HG03066 (cell line): ENCODE data around the gene SCART1.
"Not testable (repeated sequence)": the region's sequence is repeated elsewhere in the genome, so short reads cannot be mapped to it uniquely, and the experiment has no call there.

Experiments used
- ATAC-seq: cut with Tn5 transposase; IDR thresholded peaks from one replicate; pipeline ENCODE4 v1.9.1; 2021; ENCODE audit warnings: low read depth; ENCODE audit not compliant: unreplicated experiment

The SCART1 gene

GRCh38 chr10:133431888-133432613 lies 21.7 kb upstream of the SCART1 start:
- ATAC-seq, result not testable (repeated sequence)

- ATAC-seq, result not testable (repeated sequence)
Observed at GRCh38 chr10:133432789-133433188, 21.0 kb upstream of the SCART1 start.

DNA sequence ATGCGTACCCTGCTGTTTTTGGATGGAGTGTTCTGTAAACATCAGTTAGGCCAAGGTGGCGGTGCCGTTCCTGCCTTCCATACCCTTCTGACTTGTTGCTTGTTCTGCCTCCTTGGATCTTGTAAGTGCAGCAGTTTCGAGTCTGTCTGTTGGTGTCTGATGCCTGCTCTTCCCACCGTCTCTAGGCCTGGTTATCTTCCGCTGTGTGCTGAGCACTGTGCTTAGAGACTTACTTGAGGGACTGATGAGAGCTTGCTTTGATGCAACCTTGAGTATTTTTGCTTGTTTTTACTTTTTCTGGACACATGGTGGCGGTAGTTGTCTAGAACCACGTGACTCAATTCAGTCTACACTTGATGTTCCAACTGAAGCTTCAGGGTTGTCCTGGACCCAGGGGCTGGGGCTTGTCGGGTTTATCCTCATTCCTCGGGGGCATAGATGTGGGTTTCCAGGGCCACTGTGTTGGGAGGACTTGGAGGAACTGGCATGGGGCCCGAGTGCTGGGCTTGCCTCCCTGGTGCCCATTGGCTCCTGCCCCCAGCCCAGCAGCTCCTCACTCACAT lies 15.0 kb upstream of the SCART1 start:
- no peak for ATAC-seq

GRCh38 chr10:133439517-133440461 lies 14.0 kb upstream of the SCART1 start:
- no peak for ATAC-seq

GRCh38 chr10:133440633-133441285 lies 13.0 kb upstream of the SCART1 start:
- no peak for ATAC-seq

DNA sequence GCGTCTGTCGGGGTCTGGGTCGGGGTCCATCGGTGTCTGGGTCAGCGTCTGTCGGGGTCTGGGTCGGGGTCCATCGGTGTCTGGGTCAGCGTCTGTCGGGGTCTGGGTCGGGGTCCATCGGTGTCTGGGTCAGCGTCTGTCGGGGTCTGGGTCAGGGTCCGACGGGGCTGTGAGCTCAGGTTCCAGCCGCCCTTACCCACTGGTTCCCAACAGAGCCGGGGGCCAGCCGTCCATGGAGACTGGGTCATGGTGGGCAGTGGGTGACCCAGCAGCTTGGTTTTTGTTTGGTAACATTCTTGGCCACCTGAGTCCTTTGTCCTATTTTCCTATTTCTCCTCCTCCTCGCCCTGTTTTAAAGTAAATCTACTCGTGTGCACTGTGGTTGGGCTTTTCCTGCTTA lies 12.4 kb upstream of the SCART1 start:
- not testable (repeated sequence) for ATAC-seq

- no peak for ATAC-seq
Observed at GRCh38 chr10:133441780-133442179, 12.0 kb upstream of the SCART1 start.

GRCh38 chr10:133442191-133442966 lies 11.4 kb upstream of the SCART1 start:
- no peak for ATAC-seq

DNA sequence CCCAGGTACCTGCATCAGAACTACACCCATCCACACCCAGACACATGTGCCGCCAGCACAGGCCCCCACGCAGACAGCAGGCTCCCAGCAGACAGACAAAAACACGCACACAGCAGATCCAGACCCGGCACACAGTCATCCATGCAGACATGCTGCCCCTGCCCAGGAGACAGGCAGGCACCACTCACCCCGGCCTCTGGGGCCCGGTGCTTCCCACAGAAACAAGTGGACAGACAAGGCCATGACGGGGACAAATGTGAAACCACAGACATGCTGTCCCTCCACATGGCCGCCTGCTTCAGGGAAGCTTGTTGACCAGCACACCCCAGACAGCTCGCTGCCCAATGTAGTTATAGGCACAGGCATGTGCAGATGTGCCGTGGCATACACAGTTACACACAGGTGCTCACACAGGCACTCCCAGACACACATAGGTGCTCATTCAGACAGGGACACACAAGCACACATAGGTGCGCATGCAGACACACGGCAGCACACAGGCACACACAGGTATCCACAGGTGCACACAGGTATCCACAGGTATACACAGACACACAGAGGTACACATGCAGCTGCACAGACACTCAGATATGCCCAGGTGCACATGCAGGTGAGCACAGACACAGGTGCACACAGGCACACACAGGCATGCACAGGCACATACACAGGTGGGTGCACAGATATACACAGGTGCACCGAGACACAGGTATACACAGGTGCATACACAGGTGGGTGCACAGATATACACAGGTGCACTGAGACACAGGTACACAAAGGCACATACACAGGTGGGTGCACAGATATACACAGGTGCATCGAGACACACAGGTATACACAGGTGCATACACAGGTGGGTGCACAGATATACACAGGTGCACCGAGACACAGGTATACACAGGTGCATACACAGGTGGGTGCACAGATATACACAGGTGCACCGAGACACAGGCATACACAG lies 10.5 kb upstream of the SCART1 start:
- no peak for ATAC-seq

- no peak for ATAC-seq
Observed at GRCh38 chr10:133444342-133445267, 9.1 kb upstream of the SCART1 start.

- ATAC-seq, result no peak
Observed at GRCh38 chr10:133445268-133445732, 8.4 kb upstream of the SCART1 start.

DNA sequence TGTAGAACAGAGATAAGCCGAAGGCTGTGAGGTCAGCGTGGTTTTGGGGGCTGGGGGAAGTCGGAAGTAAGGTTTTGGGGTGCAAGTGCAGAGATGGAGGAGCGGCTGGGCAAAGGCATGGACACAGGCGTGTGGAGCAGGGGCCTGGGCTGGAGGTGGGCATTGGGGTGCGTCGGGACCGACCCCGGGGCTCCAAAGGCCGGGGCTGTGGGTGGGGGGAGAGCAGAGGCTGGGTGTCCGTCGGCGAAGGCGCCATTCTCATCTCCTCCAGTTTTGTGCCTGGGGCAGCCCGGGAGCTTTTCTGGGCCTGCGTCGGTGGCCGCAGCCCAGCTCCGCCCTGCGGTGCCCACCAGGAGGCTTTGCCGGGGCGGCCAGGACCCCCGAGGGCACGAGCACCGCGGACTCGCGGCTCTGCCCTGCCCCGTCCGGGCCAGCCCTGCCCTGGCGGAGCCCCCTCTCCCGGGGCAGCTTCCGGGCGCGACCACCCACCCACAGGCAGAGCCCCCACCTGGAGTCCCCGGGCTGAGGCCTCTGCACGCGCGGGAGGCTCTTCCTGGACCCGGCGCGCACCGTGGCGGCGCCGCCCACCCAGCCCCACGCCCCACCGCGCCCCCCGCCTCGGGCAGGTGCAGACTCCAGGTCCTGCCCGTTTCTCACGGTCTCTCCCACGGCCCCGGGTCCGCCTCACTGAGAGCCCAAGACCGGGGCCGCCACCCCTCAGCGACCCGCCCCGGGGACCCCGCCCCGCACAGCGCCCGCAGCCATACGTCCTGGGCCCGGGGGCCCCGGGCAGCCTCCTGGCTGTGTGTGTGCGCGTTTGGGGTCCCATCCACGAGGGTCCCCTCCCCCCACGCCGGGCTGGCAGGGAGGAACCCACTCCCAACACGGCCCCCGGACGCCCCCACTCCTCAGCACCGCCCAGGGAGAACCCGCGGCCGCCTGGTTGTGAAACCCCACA lies 7.7 kb upstream of the SCART1 start:
- ATAC-seq, result no peak

DNA sequence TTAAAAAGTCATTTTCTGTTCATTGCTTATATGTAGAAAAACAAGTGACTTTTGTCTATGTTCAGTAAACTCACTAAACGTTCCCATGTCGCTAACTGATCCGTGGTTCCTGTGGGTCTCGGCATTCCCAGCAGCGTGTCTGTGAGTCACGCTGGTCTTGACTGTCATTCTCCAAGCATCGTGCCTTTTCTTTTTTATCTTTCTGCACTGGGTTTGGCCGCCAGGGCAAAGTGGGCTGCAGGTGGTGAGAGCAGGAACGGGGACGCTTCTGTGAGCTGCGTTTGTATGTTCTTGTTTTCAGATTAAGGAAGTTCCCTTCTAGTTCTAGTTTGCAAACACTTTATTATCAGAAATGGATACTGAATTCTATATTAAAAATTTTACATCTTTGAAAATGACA lies 6.8 kb upstream of the SCART1 start:
- no peak for ATAC-seq

- no peak for ATAC-seq
Observed at GRCh38 chr10:133448120-133448519, 5.6 kb upstream of the SCART1 start.

DNA sequence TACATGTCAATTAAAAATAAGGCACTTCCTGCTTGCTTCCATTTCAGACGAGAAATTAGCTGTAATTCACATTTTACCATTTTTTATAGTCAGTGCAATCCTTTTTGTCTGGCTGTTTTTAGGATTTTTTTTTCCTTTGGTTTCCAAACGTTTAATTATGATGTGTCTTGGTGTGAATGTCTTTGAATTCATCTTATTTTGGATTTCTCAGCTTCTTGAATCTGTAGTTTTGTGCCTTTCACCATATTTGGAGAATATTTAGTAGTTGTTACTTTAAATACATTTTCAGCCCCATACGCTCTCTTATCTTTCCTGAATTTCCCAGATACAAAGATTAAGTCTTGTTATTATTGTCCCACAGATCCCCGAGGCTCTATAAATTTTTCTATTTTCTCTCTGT lies 2.4 kb upstream of the SCART1 start:
- no peak for ATAC-seq

DNA sequence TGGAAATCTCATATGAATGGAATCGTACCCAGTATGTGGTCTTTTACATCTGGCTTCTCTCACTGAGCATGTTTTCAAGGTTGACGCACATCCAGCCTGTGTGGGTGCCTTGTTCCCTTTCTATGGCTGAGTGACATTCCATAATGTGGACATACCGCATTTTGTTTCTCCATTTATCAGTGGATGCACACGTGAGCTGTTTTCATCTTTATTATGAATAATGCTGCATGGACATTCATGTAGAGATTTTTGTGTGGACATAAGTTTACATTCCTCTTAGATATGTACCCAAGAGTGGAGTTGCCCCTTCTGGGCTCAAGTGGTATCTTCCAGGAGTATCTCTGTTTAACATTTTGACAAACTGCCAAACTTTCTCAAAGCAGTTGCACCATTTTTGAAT lies 1.3 kb upstream of the SCART1 start:
- ATAC-seq, result no peak
